Stimulated activated CD8-positive, alpha-beta memory T cell treated with anti-CD3 and anti-CD28 coated beads, Interleukin-12 subunit alpha, Interleukin-12 subunit beta, amount 100 ng/mL, for 24 hours (primary cell): ENCODE measurements around the gene KRTAP5-5.

Experiments
- DNase-seq: peaks from one replicate; pipeline ENCODE4 v3.0.0-alpha.2; 2020; ENCODE audit errors: extremely low read depth

The KRTAP5-5 gene

DNA sequence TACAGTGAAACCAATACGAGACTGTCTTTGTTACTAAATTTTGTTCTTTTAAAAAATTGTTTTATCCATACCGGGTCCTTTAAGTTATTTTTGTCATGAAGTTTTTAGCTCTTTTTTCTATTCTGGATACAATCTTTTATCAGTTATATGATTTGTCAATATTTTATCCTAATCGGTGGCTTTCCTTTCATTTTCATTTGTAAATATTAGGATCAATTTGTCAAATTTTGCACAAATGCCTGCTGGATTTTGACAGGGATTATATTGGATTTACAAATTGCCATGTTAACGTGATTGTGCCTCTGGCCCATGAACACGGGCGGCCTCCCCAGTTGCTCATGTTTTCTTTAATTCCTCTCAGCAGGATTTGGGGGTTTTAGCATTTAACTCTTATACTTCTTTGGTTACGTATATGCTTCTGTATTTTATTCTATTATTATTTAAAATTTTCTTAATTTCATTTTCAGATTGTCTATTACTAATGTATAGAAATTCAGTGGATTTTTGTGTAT lies 46.7 kb downstream of the KRTAP5-5 start:
- DNase-seq = no peak

DNA sequence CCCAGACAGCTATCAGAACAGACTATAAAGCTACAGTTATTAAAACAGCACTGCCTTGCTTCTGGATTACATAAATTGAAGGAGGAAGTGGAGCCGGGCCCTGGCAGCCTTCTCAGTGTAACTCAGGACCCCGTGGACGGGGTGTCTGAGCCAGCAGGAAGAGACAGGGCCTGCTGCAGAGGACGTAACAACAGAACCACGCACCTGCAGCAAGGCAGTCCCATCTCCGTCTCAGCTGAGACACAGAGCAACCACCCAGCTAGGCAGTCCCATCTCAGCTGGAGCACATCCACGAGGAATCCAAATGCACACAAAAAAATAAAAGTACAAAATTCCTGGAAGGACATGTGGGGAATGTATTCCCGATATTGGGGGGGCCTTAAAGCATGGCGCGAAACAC lies 50.3 kb downstream of the KRTAP5-5 start:
- no peak for DNase-seq
